ENCODE results near the gene LINGO1. TPM values are rescaled to one million over a fixed set of nuclear protein-coding genes. Genes with fewer than 3 reads are reported as not detected.

The LINGO1 gene
- total RNA-seq, 1 experiment from 2014 or later: 0.41 TPM

DNA sequence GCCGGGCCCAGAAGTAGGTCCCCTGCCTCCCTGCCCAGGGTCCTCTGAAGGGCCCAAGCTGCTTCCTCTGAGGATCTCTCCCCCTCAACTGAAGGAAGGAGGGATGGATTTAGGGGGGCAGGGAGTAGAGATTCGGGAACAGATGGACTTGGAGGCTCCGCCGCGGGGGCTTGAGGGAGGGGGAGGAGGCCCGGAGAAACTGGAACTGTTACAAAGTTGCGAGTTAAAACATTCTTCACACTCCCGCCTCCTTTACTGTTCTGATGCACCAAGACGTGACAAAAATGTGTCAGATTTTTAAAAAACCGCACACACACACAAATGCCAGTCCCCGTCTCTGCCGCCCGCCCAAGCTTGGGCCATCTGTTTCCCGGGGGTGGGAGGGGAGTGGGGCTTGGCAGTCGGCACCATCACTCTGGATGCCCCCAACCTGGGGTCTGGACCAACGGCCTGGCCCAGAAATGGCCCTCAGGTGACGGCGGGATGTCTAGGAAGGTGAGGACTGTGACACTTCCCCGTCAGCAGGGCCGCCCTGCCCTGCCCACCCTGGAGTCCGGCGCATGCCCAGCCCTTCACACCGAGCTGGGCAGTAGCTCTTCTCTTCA is 25.0 kb upstream of the LINGO1 start:
- DNase-seq (ENCODE audit: low spot score): no peak

DNA sequence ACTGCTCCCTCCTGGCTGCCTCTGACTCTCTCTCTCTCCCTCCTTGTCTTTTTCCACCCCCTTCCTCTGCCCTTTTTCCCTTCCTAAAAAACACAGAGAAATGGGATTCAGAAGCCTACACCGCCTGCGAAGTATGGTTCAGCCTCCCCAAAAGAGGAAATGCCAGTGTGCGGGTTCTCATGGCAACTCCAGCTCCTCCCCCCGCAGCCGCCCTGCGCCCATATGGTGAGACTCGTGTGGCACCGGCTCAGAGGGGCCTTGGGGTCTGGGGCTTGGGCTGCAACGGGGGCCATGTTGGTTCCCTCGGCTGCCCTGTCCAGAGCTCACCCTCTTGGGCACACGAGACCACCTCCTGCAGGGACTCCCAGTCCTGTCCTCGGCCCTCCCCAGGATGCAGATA is 23.6 kb upstream of the LINGO1 start:
- DNase-seq (ENCODE audit: low spot score): no peak

DNA sequence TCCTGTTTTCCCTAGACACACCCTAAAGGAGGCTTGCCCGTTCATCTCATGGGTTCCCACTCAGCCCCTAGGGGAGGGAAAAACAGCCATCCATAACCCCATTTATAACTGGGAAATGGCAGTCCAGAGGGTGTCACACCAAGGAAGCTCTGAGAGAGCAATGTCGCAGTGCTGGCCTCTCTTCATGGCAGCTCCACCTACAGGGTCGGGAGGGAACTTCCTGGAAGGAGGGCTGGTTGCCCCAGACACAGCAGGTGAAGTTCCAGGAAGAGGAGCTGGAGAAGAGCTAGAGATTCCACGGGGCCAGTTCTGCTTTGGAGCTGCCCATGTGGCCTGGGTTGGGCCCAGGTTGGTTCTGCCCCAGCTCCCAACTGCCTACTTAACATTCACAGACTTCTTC is 22.3 kb upstream of the LINGO1 start:
- peak; percentile 55 for DNase-seq (ENCODE audit: low spot score)

DNA sequence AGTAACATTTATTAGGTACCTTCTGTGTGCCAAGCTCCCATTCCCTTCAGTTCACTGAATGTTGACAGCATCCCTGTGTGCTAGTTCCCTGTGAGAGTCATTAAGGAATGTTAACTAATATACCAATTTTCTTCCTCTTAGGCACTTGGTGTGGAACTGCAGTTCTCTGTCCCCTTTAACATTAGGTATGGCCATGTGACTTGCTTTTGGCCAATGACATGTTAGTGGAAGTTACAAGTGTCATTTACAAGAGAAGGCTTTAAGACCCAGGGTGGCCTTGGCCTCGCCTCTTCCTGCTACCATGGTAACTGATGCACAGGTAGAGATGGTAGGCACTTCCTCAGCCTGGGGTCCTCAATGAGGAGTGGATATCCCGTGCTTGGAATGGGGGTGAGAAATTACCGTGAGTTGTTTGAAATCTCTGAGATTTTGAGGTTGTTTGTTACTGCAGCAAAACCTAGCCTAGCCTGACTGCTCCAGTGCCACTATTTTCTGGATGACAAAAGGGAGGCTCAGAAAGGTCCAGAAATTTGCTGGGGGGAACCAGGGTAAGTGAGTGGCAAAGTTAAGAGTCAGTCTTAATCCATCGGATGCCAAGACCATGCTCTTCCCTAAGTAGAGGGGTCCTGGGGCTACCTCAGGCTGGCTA is 21.2 kb upstream of the LINGO1 start:
- DNase-seq (ENCODE audit: low spot score): no peak

DNA sequence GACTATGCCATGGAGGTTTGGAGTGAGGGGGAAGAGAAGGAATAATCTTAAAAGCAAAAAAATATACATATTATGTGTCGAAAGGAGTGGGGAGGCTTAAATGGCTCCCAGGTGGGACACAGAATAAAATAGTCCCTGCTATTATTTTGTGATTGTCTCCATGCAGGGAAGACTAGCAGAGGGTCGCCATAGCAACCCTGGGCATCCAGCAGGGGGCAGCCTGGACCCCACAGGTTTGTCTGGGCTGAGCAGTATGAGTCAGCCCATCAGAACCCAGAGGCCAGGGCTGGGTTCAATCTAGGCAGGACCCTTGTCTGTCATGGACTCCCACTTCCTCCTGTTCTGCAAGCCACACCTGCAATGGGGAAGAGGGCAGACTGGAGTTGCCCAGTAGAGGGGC is 17.6 kb upstream of the LINGO1 start:
- peak; percentile 47 for DNase-seq (ENCODE audit: low spot score)

DNA sequence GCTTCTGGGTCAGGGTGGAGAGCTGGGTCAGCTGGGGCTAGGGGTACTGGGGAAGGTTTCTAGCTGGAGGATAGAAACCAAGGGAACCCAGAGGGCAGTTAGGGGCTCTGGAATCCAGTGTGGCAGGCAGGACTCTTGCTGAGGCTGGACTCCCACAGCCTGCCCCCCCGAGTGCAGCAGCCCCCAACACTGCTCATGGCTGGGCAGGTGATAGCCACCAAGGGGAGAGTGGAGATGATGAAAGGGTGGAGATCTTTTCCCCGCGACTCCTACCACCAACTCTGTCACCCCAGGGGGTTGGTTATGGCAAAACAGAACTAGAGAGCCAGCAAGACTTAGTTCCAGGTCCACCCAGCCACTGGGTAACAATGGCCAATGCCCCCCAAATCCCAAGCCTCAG is 16.9 kb upstream of the LINGO1 start:
- DNase-seq (ENCODE audit: low spot score): no peak

DNA sequence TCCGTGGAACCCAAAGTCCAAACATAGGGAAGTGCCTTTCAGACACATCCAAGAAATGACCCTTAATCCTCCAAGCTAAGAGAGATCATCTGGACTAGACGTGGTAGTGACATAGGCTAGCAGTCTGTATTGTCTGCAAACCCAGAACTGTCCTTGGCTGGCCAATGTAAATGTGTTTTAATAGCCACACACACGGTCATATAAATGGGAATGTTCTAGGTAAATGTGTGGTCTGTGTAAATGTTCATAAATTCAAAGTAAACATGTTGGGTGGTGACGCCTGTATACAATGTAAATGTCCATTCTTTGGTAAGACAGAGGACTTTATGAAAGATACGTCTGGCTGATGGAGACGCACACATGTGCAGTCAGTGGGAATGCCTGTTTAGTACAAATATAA is 16.3 kb upstream of the LINGO1 start:
- DNase-seq (ENCODE audit: low spot score): no peak

DNA sequence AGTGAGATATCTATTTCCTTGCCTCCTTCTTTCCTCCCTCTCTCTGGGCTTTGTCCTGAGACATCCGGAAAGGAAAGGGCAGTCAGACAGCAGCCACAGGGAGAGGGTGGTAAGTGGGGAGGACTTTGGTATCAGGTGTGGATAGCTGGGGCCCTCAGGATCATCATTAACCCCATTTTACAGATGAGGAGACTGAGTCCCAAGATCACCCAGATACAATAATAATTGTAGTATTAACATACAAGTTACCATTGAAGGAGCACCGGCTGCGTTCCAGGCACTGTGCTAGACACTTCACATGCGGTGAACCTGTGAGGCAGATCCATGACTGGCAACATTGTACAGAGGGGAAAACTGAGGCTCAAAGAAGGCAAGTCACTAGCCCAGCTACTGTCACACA is 15.2 kb upstream of the LINGO1 start:
- no peak for DNase-seq (ENCODE audit: low spot score)

DNA sequence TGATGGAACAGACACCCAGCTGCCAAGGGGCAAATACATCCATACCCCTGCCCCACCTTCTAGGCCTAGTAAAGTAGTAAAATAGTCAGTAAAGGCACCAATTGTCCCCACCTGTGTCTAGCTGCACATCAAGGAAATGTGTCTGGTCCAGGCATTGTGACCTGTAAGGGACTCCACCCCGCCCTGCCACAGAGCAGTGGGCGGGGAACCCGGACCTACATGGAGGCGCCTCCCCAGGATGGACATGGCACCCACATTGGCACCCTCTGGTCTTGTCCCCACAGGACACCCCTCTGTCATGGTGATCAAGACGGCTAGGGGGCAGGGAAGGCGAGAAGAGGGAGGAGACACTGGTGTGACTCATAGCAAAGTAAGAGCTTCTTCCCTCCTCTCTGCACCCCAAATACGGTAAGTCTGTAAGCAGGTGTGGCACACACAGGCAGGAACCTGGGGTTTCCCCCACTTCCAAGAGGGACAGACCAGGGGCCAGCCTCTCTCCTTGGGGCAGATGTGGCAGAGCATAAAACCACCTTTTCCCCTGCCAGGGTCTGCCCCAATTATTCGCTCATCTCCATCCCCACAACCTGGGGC is 13.5 kb upstream of the LINGO1 start:
- DNase-seq (ENCODE audit: low spot score): no peak

DNA sequence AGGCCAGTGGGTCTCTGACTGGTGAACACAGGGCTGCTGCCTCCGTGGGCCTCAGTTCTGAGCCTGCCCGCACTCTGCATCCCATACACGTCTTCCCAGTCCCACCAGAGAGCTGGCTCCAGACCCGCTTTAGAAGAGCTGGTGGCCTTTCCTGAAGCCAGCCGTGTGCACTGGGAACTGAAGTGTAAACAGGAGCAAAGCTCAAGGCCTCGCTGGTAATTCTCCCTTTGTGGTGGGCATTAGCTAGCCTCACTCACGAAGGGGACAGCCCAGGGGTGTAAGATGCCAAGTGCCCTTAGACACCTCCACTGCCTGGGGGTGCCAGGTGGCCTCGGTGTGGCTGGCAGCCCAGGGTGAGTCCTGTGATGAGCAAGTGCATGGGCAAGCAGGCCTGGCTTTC is 12.9 kb upstream of the LINGO1 start:
- DNase-seq (ENCODE audit: low spot score): no peak

DNA sequence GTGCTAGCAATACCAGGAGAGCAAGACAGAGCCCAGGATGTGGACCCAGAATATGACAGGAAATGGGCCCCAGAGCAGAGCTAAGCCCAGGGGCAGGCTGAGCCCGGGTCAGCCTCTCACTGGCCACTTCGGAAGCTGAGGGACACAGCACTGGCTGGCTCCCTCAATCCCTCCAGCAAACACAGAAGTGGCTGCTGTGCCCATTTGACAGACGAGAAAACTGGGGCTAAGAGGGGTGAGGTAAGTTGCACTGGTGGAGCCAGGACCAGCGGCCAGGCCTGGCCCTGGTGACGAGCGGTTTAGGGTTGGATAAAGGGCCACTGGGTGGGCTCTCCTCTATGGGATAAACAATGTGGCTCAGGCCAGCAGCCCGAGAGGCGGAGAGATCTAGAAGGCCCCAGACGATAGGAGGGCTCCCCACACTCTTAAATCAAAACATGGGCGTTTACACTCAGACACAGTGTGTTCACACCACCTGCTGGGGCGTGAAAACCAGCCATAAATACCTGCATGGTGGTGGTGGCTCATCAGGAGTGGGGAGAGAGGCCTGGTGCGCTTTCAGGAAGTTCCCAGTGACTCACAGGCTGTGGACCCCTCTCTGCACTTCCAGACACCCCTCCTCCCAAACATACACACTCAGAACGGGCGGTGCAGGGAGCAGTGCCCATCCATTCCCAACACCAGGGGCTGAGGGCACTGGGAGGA is 12.0 kb upstream of the LINGO1 start:
- DNase-seq (ENCODE audit: low spot score): no peak

DNA sequence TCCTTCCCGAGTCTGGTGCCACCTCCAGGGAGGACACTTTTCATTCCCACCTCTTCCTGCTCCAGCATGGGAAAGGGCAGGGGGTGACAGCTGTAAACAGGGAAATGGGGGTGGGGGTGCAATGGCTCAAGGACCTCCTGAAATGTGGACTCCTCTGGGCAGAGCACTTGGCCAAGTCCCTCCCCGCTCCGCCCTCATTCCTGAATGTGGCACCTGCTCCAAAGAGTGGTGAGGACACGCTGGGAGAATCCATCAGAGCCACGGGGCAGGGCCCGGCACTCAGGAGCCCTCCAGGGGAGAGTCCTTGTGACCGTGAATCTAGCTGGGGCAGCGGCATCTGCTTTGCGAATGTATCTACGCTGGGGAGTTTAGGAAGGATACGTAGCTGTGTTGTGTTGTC is 11.1 kb upstream of the LINGO1 start:
- no peak for DNase-seq (ENCODE audit: low spot score)

DNA sequence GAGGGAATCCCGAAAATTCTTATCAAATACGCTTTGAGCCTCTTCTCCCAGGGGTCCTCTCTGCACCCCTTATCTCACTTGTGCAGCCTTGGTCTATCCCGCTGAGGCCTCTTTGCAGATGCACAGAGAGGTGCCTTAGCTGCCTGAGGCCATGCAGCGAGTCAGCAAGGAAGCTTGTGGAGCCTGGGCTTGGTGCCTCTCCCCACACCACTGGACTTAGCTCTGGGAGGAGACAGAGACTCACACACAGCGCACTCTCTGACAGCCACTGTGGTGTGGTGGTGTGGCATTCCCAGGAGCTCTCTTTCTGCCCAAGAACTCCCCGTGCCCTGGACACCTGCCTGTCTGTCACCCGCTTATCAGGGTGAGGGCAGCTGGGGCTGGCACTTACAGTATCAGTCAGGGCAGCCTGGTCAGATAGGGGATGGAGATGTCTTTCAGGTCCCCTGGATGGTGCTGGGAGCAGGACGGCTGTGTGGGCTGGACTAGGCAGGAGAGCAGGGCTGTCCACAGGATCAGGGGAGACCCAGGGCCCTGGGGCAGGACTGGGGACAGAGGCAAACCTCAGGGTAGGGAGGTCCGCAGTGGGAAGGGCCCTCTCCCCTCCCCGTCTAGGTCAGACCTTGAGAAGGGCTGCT is 10.2 kb upstream of the LINGO1 start:
- DNase-seq (ENCODE audit: low spot score): no peak

DNA sequence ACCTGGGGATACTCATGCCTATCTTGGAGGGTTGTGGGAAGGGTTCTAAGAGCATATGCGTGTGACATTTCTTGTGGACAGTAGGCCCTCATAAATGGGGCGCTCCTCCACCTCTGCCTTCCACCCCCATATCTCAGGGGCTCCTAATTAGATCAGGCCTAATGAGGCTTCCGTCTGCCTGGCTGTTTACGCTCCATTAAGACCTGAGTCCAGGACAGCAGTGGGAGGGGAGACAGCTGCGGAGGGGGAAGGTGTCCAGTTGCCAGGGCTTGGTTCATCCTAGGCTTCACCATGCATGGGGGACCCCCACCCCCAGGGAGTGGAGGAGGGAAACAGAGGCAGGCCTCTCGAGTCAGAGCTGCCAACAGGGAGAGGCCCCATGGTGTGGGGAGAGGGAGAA is 9.3 kb upstream of the LINGO1 start:
- no peak for DNase-seq (ENCODE audit: low spot score)

DNA sequence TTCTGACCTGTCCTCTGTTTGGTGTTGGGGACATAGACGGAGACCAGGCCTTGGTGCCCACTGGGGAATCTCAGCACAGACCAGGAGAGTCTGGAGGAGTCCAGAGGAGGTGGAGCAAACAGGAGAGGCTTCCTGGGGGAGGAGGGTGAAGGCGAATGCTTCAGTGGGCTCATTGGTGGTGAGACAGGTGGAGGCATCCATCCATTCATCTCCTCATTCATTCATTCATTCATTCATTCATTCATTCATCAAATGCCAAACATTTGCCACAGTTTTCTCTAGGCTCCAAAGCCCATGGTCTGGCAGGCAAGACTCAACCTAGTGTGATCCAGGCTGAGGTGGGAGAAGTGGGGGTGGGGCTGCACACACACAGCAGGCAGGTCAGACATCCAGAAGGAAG is 7.9 kb upstream of the LINGO1 start:
- DNase-seq (ENCODE audit: low spot score): no peak

DNA sequence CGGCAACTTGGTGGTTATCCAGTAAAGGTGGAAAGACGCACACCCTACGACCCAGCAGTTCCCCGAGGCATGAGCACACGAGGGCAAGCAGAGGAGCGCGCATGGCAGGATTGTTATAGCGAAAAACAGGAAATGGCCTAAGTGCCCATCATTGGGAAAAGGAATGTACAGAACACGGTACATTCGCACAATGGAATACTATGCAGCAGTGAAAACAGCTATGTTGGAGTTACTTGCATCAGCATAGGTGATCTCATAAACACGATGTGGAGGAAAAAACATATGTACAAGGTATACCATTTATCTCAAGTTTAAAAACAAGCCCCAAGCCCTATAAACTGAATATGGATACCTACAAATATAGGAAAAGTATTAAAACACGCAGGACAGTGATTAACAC is 6.7 kb upstream of the LINGO1 start:
- no peak for DNase-seq (ENCODE audit: low spot score)

DNA sequence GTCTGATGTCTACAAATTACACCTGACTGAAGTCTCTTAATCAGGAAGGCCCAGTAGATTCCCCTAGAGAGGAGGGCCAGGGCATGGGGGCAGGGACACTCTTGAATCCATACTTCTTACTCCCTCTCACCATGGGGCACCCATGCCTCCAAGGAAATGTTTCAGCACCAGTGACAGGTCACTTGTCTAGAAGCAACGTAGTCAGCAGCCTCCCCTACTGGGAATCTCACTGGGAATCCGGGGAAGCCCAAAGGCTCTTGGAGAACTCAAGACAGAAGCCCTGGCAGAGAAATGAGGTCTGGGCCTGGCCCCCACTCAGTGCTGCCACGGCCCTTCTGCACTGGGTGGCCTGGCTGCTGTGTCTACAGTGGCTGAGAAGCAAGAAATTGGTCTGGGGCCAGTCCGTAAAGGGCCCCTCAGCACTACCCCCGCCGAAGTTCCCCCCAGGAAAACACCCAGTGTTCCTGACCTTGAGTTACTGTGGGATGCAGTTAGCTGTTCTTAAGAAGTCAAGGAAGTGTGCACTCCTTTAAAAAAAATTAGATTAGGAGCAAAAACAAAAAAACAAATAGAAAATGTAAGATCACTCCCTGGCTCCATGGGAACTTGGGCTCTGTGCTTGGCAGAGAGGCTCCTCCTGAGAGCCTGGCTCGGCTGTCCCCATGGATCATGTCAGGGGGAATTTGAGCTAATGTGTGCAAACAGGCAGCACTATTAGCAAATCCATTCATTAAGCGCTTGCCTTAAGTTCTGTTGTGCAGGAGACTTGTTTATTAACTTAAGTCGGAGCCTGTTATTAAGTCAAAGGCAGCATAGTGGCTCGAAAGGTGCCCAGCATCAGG is 5.4 kb upstream of the LINGO1 start:
- no peak for DNase-seq (ENCODE audit: low spot score)

DNA sequence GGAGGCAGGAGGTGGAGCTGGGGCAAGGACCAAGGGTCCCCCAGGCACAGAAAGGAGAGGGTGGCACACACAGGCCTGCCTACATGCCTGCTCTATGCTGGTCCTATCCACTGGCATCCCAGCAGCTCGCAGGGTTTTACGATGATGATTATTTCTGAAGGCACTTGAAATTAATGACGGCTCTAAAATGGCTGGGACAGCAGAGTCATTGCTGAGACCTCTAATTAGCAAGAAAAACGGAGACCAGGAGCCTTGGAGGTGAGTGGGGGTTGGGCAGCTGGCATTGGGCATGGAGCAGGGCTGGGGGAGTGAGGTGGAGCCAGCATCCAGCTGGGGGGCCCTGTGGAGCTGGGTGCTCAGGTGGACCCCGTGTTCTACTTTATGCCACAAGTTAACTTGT is 3.5 kb upstream of the LINGO1 start:
- no peak for DNase-seq (ENCODE audit: low spot score)

DNA sequence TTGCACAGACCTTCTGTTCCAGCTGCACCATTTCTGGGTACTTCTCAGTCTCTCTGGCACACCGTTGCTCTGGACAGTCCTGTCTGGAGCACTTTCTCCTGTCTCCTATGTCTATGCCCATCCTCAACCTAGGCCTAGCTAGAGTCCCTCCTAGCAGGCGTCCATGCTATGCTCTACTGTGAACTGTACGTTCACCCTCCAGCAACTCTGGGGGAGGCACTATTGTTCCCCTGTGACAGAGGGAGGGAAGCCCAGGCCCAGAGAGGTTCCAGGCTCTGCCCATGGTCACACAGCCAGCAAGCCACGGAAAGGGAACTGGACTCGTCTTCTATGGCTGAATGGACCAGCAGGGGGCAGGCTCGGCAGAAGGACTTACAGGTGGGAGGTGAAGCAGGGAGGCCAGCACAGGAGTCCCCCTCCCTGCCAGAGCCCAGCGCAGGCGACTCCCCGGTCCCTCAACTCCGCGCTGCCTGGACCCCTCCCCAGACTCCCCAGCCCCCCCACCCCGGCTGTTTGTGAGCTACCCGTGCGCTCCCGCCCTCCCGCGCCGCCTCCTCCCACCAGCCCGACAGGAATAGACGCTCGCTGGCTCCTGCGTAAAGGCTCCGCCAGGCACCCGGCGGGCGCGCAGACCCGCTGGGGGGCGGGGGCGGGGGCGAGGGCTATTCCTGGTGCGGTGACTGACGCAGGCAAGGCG is 1.7 kb upstream of the LINGO1 start:
- DNase-seq (ENCODE audit: low spot score): peak; percentile 80

DNA sequence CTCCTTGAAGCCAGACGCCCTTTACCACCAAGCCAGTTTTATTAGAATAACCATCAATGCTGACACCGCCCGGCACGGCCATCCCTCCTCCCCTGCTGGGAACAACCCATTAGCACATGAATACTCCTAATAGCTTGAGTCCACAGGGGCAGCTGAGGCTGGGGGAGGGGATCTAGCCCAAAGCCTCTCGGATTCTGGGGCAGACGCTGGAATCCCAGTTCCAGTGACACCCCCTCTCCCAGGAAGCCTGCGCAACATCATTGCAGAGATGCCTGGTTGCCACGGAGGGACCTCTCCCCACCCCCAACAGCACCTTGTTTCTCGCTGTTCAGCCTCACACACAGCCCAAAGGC is 1.2 kb upstream of the LINGO1 start:
- no peak for DNase-seq (ENCODE audit: low spot score)
